Measurements from ENCODE around the gene TBCK.

DNA sequence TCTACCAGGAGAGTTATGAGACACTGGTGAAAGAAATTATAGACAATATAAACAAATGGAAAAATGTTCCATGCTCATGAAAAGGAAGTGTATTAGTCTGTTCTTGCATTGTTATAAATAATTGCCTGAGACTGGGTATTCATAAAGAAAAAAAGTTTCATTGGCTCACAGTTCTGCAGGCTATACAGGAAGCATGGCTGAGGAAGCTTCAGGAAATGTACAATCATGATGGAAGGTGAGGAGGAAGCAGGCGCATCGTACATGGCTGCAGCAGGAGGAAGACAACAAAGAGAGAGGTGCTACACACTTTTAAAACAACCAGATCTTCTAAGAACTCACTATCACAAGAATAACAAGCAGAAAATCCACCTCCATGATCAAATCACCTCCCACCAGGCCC is 236.4 kb downstream of the TBCK start:
- TF ChIP-seq, protein P1, sequence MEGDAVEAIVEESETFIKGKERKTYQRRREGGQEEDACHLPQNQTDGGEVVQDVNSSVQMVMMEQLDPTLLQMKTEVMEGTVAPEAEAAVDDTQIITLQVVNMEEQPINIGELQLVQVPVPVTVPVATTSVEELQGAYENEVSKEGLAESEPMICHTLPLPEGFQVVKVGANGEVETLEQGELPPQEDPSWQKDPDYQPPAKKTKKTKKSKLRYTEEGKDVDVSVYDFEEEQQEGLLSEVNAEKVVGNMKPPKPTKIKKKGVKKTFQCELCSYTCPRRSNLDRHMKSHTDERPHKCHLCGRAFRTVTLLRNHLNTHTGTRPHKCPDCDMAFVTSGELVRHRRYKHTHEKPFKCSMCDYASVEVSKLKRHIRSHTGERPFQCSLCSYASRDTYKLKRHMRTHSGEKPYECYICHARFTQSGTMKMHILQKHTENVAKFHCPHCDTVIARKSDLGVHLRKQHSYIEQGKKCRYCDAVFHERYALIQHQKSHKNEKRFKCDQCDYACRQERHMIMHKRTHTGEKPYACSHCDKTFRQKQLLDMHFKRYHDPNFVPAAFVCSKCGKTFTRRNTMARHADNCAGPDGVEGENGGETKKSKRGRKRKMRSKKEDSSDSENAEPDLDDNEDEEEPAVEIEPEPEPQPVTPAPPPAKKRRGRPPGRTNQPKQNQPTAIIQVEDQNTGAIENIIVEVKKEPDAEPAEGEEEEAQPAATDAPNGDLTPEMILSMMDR (IDR thresholded peaks at IDR 0.05), result no peak
- no peak for TF ChIP-seq POLR2A (IDR thresholded peaks at IDR 0.05)
